ENCODE results near the gene COL26A1. TPM values are rescaled to one million over a fixed set of nuclear protein-coding genes. Genes with fewer than 3 reads are reported as not detected.
A peak's percentile ranks its signal among the peaks of the same experiment; 100 is the strongest.
"Not testable (repeated sequence)": the region's sequence is repeated elsewhere in the genome, so short reads cannot be mapped to it uniquely, and the experiment has no call there.

The COL26A1 gene
- not detected for total RNA-seq

DNA sequence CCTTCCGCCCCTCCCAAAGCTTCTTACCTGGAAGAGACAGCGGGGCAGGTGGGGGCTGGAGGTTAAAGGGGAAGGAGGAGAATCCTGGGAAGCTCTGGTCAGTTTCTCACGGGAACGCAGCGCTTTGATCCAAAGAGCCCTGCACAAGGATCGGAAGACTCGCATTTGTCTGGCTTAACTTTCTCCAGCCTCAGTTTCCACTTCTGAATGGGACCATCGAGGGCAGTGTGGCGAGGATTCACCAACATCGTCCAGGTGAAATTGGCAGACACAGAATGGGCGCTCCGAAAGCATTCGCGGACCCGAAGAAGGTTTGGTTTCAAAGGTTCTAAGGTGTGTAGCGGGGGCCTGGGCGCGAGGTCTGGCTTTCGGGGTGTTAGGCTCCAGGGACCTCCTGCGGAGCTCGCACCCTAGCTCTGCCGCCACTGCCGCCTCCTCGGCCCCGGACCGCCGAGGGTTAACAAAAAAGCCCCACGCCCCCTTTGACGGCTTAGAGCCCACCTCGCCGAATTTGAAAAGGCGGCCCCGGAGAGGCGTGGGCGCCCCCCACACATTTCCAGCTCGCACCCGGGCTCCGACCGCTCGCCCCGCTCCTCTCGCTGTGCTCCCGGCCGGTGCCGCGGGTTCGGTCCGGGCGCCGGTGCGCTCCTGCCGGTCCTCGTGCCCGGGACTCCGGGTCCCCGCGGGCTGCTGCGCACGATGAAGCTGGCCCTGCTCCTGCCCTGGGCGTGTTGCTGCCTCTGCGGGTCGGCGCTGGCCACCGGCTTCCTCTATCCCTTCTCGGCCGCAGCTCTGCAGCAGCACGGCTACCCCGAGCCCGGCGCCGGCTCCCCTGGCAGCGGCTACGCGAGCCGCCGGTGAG, at the start of gene COL26A1:
Gene COL26A1 (plus strand): TSS at position 542 of the 862 bp plus-strand sequence. CDS start 158 bp downstream, at position 700.
- Mint-ChIP-seq H3K4me3 (no peak within 1 kb of the TSS), H3K27me3 (peaks cover 36% of the 10 kb centered on the region), H3K4me1 (peaks cover 3% of the 10 kb centered on the region), H3K9me3 (no peaks in the 10 kb centered on the region), H3K27ac (no peak within 1 kb of the TSS), H3K36me3 (no peaks in the 10 kb centered on the region)
- ATAC-seq (ENCODE audit: low read depth) (no peak), DNase-seq (peak; percentile 42)
- POLR2A ChIA-PET: interaction anchor here (0.7 kb wide), 1 partner anchor 142 kb away, joined by 4 read pairs; no protein-coding TSS in a partner anchor

GRCh38 chr7:101315336-101315735, 47.3 kb upstream of the COL26A1 start:
- Mint-ChIP-seq H3K9me3 (peaks cover 6% of the 10 kb centered on the region), H3K27me3 (no peaks in the 10 kb centered on the region), H3K4me1 (no peaks in the 10 kb centered on the region), H3K27ac (no peak overlapping the region), H3K36me3 (peaks cover 13% of the 10 kb centered on the region), H3K4me3 (no peak overlapping the region)
- DNase-seq: no peak
- ATAC-seq (ENCODE audit: low read depth): no peak
- POLR2A ChIA-PET: no interaction called here

DNA sequence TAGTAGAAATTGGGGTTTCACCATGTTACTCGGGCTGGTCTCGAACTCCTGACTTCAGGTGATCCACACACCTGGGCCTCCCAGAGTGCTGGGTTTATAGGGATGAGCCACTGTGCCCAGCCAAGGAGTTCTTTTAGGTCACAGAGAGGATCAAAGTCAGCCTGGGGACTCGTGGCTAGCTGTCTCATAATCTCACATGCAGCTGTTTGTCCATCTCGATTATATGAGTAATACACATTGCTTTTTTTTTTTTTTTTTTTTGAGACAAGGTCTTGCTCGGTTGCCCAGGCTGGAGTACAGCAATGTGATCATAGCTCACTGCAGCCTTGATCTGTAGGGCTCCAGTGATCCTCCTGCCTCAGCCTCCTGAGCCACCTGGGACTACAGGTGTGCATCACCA, 43.3 kb upstream of the COL26A1 start:
- peaks cover 7% of the 10 kb centered on the region for H3K4me1 Mint-ChIP-seq
- no peaks in the 10 kb centered on the region for H3K27me3 Mint-ChIP-seq
- H3K9me3 Mint-ChIP-seq: no peaks in the 10 kb centered on the region
- no peak for ATAC-seq (ENCODE audit: low read depth)
- peaks cover 3% of the 10 kb centered on the region for H3K36me3 Mint-ChIP-seq
- POLR2A ChIA-PET: interaction anchor here (0.6 kb wide), 1 partner anchor 172 kb away, joined by 4 read pairs; no protein-coding TSS in a partner anchor
- H3K27ac Mint-ChIP-seq: no peak overlapping the region
- no peak overlapping the region for H3K4me3 Mint-ChIP-seq
- no peak for DNase-seq

GRCh38 chr7:101321491-101322401, 40.9 kb upstream of the COL26A1 start, which contains the start of gene IFT22:
Gene IFT22, minus strand, starts transcription at chr7:101321812. Its CDS starts 103 bp downstream, at chr7:101321709.
- Mint-ChIP-seq H3K36me3 (no peaks in the 10 kb centered on the region), H3K27me3 (no peaks in the 10 kb centered on the region), H3K27ac (peak within 1 kb of the TSS; percentile 85), H3K4me3 (peak within 1 kb of the TSS; percentile 91), H3K4me1 (peaks cover 7% of the 10 kb centered on the region), H3K9me3 (no peaks in the 10 kb centered on the region)
- peak; percentile 90 for DNase-seq
- POLR2A ChIA-PET: interaction anchor here (0.6 to 1.7 kb wide), 9 partner anchors 43 to 1268 kb away, joined by 3 to 11 read pairs (median 4); partner anchors contain the start of genes FIS1, PLOD3 and ZNHIT1
- peak; percentile 95 for ATAC-seq (ENCODE audit: low read depth)

GRCh38 chr7:101328159-101328558, 34.5 kb upstream of the COL26A1 start:
- H3K36me3 Mint-ChIP-seq: no peaks in the 10 kb centered on the region
- H3K9me3 Mint-ChIP-seq: no peaks in the 10 kb centered on the region
- no peak overlapping the region for H3K27ac Mint-ChIP-seq
- H3K27me3 Mint-ChIP-seq: no peaks in the 10 kb centered on the region
- H3K4me3 Mint-ChIP-seq: no peak overlapping the region
- DNase-seq (no peak), ATAC-seq (ENCODE audit: low read depth) (no peak)
- peaks cover 3% of the 10 kb centered on the region for H3K4me1 Mint-ChIP-seq
- POLR2A ChIA-PET: no interaction called here

GRCh38 chr7:101330011-101330484, 32.6 kb upstream of the COL26A1 start:
- Mint-ChIP-seq H3K4me3 (no peak overlapping the region), H3K4me1 (peaks cover 3% of the 10 kb centered on the region), H3K36me3 (no peaks in the 10 kb centered on the region), H3K27me3 (peaks cover 3% of the 10 kb centered on the region), H3K9me3 (no peaks in the 10 kb centered on the region), H3K27ac (no peak overlapping the region)
- ATAC-seq (ENCODE audit: low read depth) (no peak), DNase-seq (no peak)
- POLR2A ChIA-PET: no interaction called here

GRCh38 chr7:101332026-101332425, 30.6 kb upstream of the COL26A1 start:
- POLR2A ChIA-PET: no interaction called here
- Mint-ChIP-seq H3K9me3 (no peaks in the 10 kb centered on the region), H3K27ac (no peak overlapping the region)

DNA sequence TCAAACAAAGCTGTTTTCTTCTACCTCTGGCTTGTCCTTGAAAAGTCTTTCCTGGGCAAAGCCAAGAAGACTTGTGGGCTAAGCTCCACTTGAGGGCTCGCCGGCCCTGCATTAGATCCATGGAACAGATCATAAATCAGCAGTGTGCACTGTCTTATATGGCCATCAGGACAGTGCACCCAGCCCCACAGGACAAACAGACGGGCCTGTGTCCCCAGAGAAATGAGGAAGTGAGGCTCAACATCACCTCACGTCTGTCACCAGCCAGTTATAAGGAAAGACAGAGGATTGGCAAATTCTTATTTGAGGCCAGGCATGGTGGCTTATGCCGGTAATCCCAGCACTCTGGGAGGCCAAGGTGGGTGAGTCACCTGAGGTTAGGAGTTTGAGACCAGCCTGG, 28.8 kb upstream of the COL26A1 start:
- H3K27me3 Mint-ChIP-seq: peaks cover 3% of the 10 kb centered on the region

More at GRCh38 chr7:101332026-101332425, 30.6 kb upstream of the COL26A1 start:
- DNase-seq: no peak
- Mint-ChIP-seq H3K27me3 (peaks cover 3% of the 10 kb centered on the region), H3K4me1 (peaks cover 3% of the 10 kb centered on the region), H3K4me3 (no peak overlapping the region), H3K36me3 (no peaks in the 10 kb centered on the region)
- ATAC-seq (ENCODE audit: low read depth): no peak

GRCh38 chr7:101340379-101340778, 22.3 kb upstream of the COL26A1 start:
- Mint-ChIP-seq H3K4me1 (no peaks in the 10 kb centered on the region), H3K27me3 (peaks cover 2% of the 10 kb centered on the region), H3K9me3 (no peaks in the 10 kb centered on the region), H3K36me3 (no peaks in the 10 kb centered on the region), H3K4me3 (no peak overlapping the region), H3K27ac (no peak overlapping the region)
- POLR2A ChIA-PET: no interaction called here
- ATAC-seq (ENCODE audit: low read depth) (no peak), DNase-seq (no peak)

More for the DNA sequence above, 28.8 kb upstream of the COL26A1 start:
- no peak for ATAC-seq (ENCODE audit: low read depth)
- Mint-ChIP-seq H3K4me1 (peaks cover 3% of the 10 kb centered on the region), H3K36me3 (no peaks in the 10 kb centered on the region), H3K9me3 (no peaks in the 10 kb centered on the region), H3K4me3 (no peak overlapping the region), H3K27ac (no peak overlapping the region)
- DNase-seq: no peak
- POLR2A ChIA-PET: interaction anchor here (0.6 kb wide), 1 partner anchor 14 kb away, joined by 3 read pairs; no protein-coding TSS in a partner anchor

- peaks cover 2% of the 10 kb centered on the region for H3K27me3 Mint-ChIP-seq
- DNase-seq: no peak
- ATAC-seq (ENCODE audit: low read depth): no peak
- H3K36me3 Mint-ChIP-seq: no peaks in the 10 kb centered on the region
- no peaks in the 10 kb centered on the region for H3K9me3 Mint-ChIP-seq
- POLR2A ChIA-PET: no interaction called here
- no peak overlapping the region for H3K27ac Mint-ChIP-seq
- H3K4me3 Mint-ChIP-seq: no peak overlapping the region
- no peaks in the 10 kb centered on the region for H3K4me1 Mint-ChIP-seq
These were observed 19.8 kb upstream of the COL26A1 start for GRCh38 chr7:101342892-101343291.

- DNase-seq (no peak), ATAC-seq (ENCODE audit: low read depth) (no peak)
- Mint-ChIP-seq H3K27ac (no peak overlapping the region), H3K9me3 (no peaks in the 10 kb centered on the region), H3K4me3 (no peak overlapping the region), H3K27me3 (peaks cover 5% of the 10 kb centered on the region), H3K36me3 (no peaks in the 10 kb centered on the region), H3K4me1 (peaks cover 7% of the 10 kb centered on the region)
- POLR2A ChIA-PET: interaction anchor here (0.5 kb wide), 1 partner anchor 14 kb away, joined by 3 read pairs; no protein-coding TSS in a partner anchor
These were observed 15.2 kb upstream of the COL26A1 start for GRCh38 chr7:101347477-101347876.

GRCh38 chr7:101348456-101349067, 14.1 kb upstream of the COL26A1 start:
- H3K27ac Mint-ChIP-seq; H3K27me3 Mint-ChIP-seq; ATAC-seq (ENCODE audit: low read depth); DNase-seq; H3K4me3 Mint-ChIP-seq; H3K36me3 Mint-ChIP-seq; H3K9me3 Mint-ChIP-seq; POLR2A ChIA-PET: not testable (repeated sequence)
- peaks cover 13% of the 10 kb centered on the region for H3K4me1 Mint-ChIP-seq

DNA sequence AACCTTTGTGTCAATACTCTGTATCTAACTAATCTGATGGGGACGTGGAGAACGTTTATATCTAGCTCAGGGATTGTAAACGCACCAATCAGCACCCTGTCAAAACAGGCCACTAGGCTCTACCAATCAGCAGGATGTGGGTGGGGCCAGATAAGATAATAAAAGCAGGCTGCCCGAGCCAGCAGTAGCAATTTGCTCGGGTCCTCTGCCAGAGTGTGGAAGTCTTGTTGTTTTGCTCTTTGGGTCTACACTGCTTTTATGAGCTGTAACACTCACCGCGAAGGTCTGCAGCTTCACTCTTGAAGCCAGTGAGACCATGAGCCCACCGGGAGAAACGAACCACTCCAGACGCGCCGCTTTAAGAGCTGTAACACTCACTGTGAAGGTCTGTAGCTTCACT, 13.4 kb upstream of the COL26A1 start:
- POLR2A ChIA-PET; DNase-seq; H3K27ac Mint-ChIP-seq; ATAC-seq (ENCODE audit: low read depth); H3K4me3 Mint-ChIP-seq; H3K27me3 Mint-ChIP-seq; H3K9me3 Mint-ChIP-seq; H3K36me3 Mint-ChIP-seq: not testable (repeated sequence)
- H3K4me1 Mint-ChIP-seq: peaks cover 13% of the 10 kb centered on the region

Data from activated naive CD8-positive, alpha-beta T cell treated with anti-CD3 and anti-CD28 coated beads, Interleukin-2, amount 10 ng/mL, durations not matched to agents 7 days and 5 days (primary cell).